Measurements from ENCODE around the gene TSHZ2.

The TSHZ2 gene

DNA sequence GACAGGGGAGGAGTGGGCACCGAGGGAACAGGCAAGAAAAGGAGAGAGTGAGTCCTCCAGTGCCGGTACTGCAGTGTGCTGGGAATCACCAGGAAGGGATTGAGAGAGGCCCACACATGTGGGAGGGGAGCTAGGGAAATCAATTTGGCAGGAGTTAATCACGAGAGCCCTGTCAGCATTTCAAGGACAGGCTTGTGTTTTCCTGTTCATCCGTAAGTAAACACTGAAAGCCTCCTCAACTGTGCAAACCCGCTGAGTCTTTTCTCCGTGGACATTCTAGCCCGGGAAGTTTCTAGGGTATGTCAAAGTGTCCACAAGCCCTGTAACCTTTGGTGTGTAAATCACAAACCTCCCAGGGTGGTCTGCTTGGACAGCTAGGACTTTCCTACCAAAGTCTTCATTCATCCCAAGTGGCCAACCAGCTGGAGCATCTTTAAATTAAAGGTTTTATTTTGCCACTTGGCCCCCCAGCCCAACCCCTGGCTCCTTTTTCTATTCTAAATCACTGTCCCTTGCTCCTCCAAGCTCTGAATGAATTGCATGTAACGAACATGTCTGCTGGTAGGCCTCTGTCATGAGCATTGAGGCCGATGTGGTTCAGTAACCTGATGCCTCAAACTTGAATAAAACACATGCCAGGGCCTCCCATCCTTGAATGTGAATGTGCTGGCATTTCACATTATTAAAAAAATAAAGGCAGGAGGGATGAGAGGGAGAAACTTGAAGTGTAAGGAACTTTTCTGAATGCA is 472.4 kb downstream of the TSHZ2 start:
- no peak for TF ChIP-seq REST (IDR thresholded peaks at IDR 0.05; ENCODE audit: insufficient read depth in 1 of 2, low read depth in 2 of 2, low read length in 2 of 2)
- TF ChIP-seq FOXP2 (optimal IDR thresholded peaks at IDR 0.05; ENCODE audit: borderline replicate concordance, extremely low read depth, extremely low read length, insufficient read depth): no peak
- no peak for TF ChIP-seq POLR2AphosphoS5 (IDR thresholded peaks at IDR 0.05; ENCODE audit: low read depth, low read length)
- no peak for TF ChIP-seq SIN3A (IDR thresholded peaks at IDR 0.05; ENCODE audit: borderline replicate concordance, insufficient read depth, low read length)
- TF ChIP-seq TAF1 (IDR thresholded peaks at IDR 0.05; ENCODE audit: borderline replicate concordance, insufficient read depth, low read length): no peak

DNA sequence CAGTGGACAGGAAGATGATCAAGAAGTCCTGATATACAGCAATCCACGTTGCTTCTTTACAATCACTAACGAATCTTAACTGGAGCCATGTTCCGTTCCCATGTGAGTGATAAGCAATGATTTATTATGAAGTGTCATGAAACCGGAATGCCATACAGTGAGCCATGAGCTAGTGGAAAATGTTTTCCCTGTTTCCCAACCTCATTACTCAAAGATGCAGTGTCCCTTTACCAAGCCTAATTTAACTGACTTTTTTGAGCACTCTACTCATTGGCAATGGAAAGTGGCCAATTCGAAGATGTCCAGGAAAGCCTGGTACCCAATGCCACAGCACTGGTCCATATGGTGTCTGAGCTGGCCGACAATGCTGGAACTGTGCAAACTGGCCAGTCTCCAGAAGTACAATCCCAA is 473.2 kb downstream of the TSHZ2 start:
- TF ChIP-seq SIN3A (IDR thresholded peaks at IDR 0.05; ENCODE audit: borderline replicate concordance, insufficient read depth, low read length): no peak
- TF ChIP-seq REST (IDR thresholded peaks at IDR 0.05; ENCODE audit: insufficient read depth in 1 of 2, low read depth in 2 of 2, low read length in 2 of 2): no peak
- TF ChIP-seq TAF1 (IDR thresholded peaks at IDR 0.05; ENCODE audit: borderline replicate concordance, insufficient read depth, low read length): no peak

- TF ChIP-seq SIN3A (IDR thresholded peaks at IDR 0.05; ENCODE audit: borderline replicate concordance, insufficient read depth, low read length) (no peak), POLR2AphosphoS5 (IDR thresholded peaks at IDR 0.05; ENCODE audit: low read depth, low read length) (no peak), TAF1 (IDR thresholded peaks at IDR 0.05; ENCODE audit: borderline replicate concordance, insufficient read depth, low read length) (no peak), FOXP2 (optimal IDR thresholded peaks at IDR 0.05; ENCODE audit: borderline replicate concordance, extremely low read depth, extremely low read length, insufficient read depth) (no peak), REST (IDR thresholded peaks at IDR 0.05; ENCODE audit: insufficient read depth in 1 of 2, low read depth in 2 of 2, low read length in 2 of 2) (no peak)
Observed at GRCh38 chr20:53445932-53446331, 473.8 kb downstream of the TSHZ2 start.

- TF ChIP-seq FOXP2 (optimal IDR thresholded peaks at IDR 0.05; ENCODE audit: borderline replicate concordance, extremely low read depth, extremely low read length, insufficient read depth): no peak
Observed at GRCh38 chr20:53447316-53447715, 475.2 kb downstream of the TSHZ2 start.

GRCh38 chr20:53448426-53448825 is 476.3 kb downstream of the TSHZ2 start:
- no peak for TF ChIP-seq TAF1 (IDR thresholded peaks at IDR 0.05; ENCODE audit: borderline replicate concordance, insufficient read depth, low read length)
- no peak for TF ChIP-seq REST (IDR thresholded peaks at IDR 0.05; ENCODE audit: insufficient read depth in 1 of 2, low read depth in 2 of 2, low read length in 2 of 2)
- no peak for TF ChIP-seq FOXP2 (optimal IDR thresholded peaks at IDR 0.05; ENCODE audit: borderline replicate concordance, extremely low read depth, extremely low read length, insufficient read depth)
- TF ChIP-seq SIN3A (IDR thresholded peaks at IDR 0.05; ENCODE audit: borderline replicate concordance, insufficient read depth, low read length): no peak
- TF ChIP-seq POLR2AphosphoS5 (IDR thresholded peaks at IDR 0.05; ENCODE audit: low read depth, low read length): no peak

All from PFSK-1 (cell line).